NCI-H510A (cell line): ENCODE results near the gene ARHGAP6.

ENCODE experiments used
- DNase-seq: peaks from one replicate; lab custom pipeline; 2025; lab: John Stamatoyannopoulos, UW

ARHGAP6 gene

GRCh38 chrX:11351375-11352295, 314.1 kb downstream of the ARHGAP6 start:
- DNase-seq: no peak

GRCh38 chrX:11349661-11350337, 315.9 kb downstream of the ARHGAP6 start:
- no peak for DNase-seq

GRCh38 chrX:11349020-11349419, 316.7 kb downstream of the ARHGAP6 start:
- no peak for DNase-seq

- no peak for DNase-seq
Measured at GRCh38 chrX:11347300-11347699, 318.4 kb downstream of the ARHGAP6 start.

- DNase-seq: no peak
Measured at GRCh38 chrX:11346121-11346682, 319.5 kb downstream of the ARHGAP6 start.

- DNase-seq: no peak
Measured at GRCh38 chrX:11342673-11343072, 323.0 kb downstream of the ARHGAP6 start.

- DNase-seq: no peak
Measured at GRCh38 chrX:11341274-11342201, 324.2 kb downstream of the ARHGAP6 start.

GRCh38 chrX:11337292-11338009, 328.3 kb downstream of the ARHGAP6 start:
- DNase-seq: no peak

GRCh38 chrX:11336201-11336600, 329.5 kb downstream of the ARHGAP6 start:
- DNase-seq: no peak

- no peak for DNase-seq
Measured at GRCh38 chrX:11334165-11334564, 331.6 kb downstream of the ARHGAP6 start.

- no peak for DNase-seq
Measured at GRCh38 chrX:11331788-11332187, 333.9 kb downstream of the ARHGAP6 start.

- DNase-seq: no peak
Measured at GRCh38 chrX:11329021-11329420, 336.7 kb downstream of the ARHGAP6 start.

- no peak for DNase-seq
Measured at GRCh38 chrX:11328134-11328533, 337.6 kb downstream of the ARHGAP6 start.

GRCh38 chrX:11321986-11322385, 343.7 kb downstream of the ARHGAP6 start:
- DNase-seq: no peak

GRCh38 chrX:11319806-11320520, 345.8 kb downstream of the ARHGAP6 start:
- DNase-seq: no peak

- no peak for DNase-seq
Measured at GRCh38 chrX:11311706-11312105, 354.0 kb downstream of the ARHGAP6 start.

- no peak for DNase-seq
Measured at GRCh38 chrX:11309220-11309619, 356.5 kb downstream of the ARHGAP6 start.

- no peak for DNase-seq
Measured at GRCh38 chrX:11305641-11306040, 360.1 kb downstream of the ARHGAP6 start.

- no peak for DNase-seq
Measured at GRCh38 chrX:11304829-11305228, 360.9 kb downstream of the ARHGAP6 start.

- no peak for DNase-seq
Measured at GRCh38 chrX:11298600-11298999, 367.1 kb downstream of the ARHGAP6 start.
